GM19043 (cell line): ENCODE data around the gene CLEC16A.

Experiments
- ATAC-seq: cut with Tn5 transposase; IDR thresholded peaks from one replicate; pipeline ENCODE4 v1.9.1; 2021; ENCODE audit warnings: low read depth; ENCODE audit not compliant: unreplicated experiment

Gene CLEC16A

DNA sequence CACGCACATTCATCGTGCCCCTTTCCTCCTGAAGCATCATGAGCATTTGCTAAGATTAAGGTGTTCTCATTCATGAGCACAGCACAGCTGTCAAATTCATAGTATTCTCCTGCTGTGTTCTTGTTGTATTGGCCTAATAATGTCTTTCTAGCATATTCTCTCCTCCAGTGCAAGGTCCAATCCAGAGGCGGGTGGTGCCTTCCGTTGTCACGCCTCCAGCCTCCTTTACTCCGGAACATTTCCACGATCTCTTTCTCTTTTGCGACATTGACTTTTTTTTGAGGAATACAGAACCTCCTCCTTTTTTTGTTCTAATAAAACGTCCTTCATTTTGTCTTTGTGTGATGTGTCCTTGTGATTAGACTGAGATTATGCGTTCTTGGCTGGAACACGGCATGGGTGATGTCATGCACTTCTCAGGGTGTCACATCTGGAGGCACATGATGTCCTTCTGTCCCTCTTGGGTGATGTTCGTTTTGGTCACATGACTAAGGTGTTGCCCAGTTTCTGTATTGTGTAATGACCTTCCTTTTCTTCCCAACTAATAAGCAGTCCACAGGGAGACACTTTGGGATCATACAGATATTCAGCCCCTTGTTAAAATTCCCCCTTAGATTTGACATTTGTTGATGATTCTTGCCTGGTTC lies 66.3 kb downstream of the CLEC16A start:
- no peak for ATAC-seq

DNA sequence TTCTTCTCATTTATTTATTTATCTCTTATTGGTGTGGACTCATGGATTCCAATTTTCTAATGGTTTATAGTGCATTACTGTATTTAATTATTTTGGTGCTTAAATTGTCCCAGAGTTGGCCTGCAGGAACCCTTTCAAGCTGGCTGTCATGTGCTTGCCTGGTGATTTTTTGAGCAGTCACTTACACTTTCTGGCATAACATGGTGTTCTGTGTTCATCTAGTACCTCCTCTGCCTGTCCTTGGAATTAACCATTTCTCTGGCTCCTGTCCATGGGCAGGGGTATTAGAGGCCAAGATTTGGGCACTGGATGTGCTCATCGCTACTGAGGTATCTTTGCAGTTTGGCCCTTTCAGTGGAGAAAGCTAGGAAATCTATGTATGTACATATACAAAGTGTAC lies 67.0 kb downstream of the CLEC16A start:
- ATAC-seq: no peak

GRCh38 chr16:11012841-11013240 lies 68.5 kb downstream of the CLEC16A start:
- ATAC-seq: no peak

- no peak for ATAC-seq
These were observed 69.8 kb downstream of the CLEC16A start for GRCh38 chr16:11014136-11014535.

DNA sequence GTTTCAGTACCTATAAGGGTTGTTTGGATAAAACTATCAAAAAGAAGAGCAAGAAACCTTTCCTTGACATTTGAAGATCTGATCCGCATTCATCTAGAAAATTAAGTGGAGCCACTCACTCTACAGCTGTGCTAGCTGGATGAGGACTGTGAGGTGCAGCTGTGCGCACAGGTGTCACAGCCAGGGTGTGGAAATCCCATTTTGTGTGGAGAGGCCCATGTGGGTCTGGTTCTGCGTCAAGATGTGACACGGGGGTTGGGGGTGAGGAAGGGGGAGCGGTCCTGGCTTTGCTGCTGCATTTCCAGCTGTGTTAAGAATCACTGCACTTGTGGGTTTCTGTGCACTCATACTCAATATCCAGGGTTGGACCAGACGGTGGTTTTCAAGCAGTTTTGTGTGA lies 70.7 kb downstream of the CLEC16A start:
- ATAC-seq: no peak

GRCh38 chr16:11015607-11016006 lies 71.2 kb downstream of the CLEC16A start:
- no peak for ATAC-seq

GRCh38 chr16:11016524-11016988 lies 72.2 kb downstream of the CLEC16A start:
- ATAC-seq: no peak

DNA sequence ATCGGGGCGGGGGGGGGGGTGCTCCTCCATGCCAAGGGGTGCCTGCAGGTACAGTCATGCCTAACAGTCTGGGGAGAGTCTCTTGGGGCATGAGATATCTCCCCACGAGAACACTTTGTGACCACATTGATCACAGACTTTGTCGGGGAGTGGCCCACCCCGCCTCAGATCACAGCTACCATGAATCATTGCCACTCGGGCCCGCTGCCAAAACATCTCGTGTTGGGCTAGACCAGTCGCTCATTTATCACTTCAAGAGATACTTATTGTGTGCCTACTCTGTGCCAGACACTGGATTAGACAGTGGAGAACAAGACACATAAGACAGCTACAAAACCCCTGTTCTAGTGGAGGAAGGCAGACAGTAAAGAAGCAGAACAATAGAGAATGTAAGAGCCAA lies 72.6 kb downstream of the CLEC16A start:
- no peak for ATAC-seq

DNA sequence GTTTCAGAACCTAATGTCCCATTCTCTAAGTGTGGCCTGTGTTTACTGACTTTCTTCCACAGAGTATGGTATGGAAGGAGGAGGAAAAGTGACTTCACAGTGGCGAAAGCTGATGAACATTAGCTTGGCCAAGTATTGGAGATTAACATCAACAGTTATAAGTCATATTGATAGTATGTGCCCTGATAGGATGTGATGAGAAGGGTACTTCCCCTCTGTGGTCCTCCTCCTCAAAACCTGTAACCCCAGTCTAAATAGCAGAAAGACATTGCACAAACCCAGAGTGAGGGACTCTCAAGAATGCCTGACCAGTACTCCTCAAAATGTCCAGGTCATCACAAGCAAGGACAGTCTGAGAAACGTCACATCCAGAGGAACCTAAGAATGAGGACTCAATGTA lies 73.1 kb downstream of the CLEC16A start:
- no peak for ATAC-seq

GRCh38 chr16:11020388-11020787 lies 76.0 kb downstream of the CLEC16A start:
- no peak for ATAC-seq

DNA sequence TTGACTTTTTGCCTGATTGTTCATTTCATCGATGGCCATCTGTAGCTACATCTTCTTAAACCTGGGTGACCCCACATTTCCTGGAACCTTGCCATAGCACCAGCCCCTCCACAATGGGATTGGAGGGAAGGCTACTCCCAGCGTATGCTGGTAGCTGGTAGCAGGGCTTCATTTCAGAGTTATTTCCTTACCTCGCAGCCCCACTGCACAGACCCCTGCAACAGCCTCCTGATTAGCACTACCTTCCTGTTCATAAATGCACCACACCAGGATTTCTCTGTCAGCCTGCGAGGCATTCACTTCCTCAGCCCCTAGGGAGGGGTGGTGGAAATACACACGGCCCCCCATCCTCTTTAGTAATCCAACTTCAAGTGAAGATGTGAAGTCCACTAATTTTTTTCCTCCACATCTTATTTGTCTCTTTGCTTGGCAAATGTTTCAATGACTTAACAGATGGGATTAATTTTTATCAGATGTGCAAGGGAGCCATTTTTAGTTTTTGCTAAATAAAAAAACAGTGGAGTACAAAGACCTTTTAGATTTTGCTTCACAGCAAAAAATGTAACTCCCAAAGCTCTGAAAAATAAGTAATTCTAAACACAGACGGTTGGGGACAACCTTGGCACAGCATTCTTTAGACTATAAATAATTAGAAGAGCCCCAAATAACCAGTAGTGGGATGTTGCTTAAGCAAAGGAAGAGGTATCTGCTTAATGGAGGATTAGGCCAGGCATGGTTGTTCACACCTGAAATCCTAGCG lies 76.6 kb downstream of the CLEC16A start:
- ATAC-seq: no peak

GRCh38 chr16:11022002-11022401 lies 77.6 kb downstream of the CLEC16A start:
- ATAC-seq: no peak

GRCh38 chr16:11023262-11024039 lies 79.1 kb downstream of the CLEC16A start:
- no peak for ATAC-seq

DNA sequence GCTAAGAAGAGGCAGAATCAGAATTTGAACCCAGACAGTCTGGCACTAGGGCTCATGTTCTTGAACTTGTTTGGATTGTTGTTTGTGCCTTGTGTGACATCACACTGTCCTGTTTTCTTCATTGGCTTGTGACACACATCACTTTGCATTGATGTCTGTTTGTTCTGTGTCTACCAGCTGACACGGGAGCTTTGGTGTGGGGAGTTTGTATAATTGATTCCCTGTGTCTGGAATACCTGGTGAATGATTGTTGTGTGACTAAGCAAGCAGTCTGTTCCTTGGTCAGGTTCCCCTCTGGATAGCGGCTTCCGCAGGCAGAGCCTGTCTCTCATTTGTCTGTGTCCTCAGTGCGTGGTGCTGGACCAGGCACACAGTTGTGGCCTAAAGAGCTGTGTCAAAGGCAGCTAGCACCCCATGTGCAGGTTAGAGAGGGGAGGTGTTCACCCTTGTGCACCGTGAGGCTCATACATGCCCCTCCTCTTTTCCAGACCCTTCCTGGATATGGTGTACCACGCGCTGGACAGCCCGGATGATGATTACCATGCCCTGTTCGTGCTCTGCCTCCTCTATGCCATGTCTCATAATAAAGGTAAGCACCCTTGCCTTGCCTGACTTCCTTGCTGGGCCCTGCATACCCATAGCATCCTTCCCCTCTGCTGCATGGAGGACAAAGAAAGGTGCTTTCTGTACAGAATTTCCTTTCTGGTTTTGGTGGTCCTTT lies 80.1 kb downstream of the CLEC16A start:
- no peak for ATAC-seq

GRCh38 chr16:11025120-11025531 lies 80.8 kb downstream of the CLEC16A start:
- no peak for ATAC-seq

DNA sequence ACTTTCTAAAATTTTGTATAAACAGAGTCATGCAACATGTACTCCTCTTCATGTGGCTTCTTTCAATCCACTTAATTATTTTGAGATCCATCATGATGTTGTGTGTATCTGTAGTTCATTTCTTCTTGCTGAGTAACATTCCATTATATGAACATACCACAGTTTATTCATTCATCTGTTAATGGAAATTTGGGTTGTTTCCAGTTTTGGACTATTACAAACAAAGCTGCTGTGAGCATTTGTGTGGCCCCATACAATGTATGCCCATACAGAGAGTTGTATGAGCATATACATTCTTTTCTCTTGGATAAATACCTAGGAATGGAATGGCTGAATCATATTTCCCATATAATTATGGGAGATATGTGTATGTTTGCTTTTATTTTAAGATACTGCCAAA lies 85.6 kb downstream of the CLEC16A start:
- no peak for ATAC-seq

DNA sequence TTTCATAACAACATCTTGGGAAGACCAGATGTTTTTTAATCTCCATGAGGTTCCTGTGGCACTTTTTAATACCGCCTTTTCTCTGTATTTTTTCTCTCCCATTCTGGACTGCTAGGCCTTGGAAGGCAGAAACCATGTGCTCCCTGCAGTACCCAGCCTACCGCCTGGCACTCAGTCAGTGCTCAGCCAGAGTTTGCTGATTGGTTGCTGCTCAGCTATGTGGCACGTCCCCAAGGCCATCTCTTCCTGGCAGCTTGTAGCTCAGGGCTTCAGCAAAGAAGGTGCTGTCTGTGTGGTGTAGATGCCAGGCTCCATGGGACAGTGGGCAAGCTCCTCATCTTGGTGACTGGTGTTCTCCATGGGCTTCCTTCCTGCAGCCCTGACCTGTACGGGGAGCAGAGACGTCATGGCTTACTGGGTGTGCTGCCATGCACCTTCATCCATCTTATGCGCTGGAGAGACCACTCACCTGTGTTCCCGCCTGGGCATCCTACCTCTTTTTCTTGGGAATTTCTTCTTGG lies 86.7 kb downstream of the CLEC16A start:
- ATAC-seq: no peak

DNA sequence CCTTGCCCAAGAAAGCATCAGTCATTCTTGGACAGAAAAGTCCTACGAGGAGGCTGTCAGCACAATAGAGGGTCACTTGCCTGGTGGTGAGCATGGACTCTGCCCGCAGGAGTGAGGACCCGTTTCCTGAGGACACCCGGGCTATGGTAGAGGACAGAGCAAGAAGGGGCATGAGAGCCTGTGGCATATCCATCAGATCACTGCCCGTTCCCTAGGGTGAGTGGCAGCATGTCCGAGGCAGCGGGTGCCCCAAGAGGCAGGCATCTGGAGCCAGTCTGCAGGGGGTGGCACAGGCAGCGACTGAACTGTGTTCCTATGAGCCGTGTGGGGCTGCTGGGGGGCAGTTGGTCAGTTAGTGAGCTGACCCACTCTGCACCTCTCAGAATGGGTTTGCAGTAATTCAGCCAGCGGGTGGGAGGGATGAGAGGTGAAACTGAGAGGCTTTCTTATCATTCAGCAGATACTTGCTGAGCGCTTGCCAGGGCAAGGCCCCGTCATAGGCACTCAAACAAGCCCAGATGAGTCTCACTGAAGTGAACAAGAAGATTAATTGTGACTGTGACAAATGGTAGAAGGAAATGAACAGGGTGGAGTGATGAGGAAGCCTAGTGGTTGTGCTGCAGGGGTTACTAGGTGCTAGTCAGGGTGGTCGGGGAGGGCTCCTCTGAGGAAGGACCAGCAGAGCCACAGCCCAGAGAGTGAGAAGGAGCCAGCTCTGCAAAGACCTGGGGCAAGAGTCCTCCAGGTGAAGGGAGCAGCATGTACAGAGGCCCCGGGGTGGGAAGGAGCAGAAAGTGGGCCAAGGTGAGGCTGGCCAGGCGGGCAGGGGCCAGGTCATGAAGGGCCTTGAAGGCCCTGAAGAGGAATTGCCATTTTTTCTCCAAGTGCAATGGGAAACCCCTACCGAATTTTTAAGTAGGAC lies 87.9 kb downstream of the CLEC16A start:
- no peak for ATAC-seq

- no peak for ATAC-seq
These were observed 88.5 kb downstream of the CLEC16A start for GRCh38 chr16:11032922-11033291.
